ENCODE measurements around the gene SHQ1. TPM values are rescaled to one million over a fixed set of nuclear protein-coding genes. Genes with fewer than 3 reads are reported as not detected.

SHQ1 gene
- total and polyA plus RNA-seq, 9 of the 15 experiments (the other 6 are each of a cell fraction or from before 2014, with no cell fraction given), result 9.2 to 25.0 (median 14.1) TPM

DNA sequence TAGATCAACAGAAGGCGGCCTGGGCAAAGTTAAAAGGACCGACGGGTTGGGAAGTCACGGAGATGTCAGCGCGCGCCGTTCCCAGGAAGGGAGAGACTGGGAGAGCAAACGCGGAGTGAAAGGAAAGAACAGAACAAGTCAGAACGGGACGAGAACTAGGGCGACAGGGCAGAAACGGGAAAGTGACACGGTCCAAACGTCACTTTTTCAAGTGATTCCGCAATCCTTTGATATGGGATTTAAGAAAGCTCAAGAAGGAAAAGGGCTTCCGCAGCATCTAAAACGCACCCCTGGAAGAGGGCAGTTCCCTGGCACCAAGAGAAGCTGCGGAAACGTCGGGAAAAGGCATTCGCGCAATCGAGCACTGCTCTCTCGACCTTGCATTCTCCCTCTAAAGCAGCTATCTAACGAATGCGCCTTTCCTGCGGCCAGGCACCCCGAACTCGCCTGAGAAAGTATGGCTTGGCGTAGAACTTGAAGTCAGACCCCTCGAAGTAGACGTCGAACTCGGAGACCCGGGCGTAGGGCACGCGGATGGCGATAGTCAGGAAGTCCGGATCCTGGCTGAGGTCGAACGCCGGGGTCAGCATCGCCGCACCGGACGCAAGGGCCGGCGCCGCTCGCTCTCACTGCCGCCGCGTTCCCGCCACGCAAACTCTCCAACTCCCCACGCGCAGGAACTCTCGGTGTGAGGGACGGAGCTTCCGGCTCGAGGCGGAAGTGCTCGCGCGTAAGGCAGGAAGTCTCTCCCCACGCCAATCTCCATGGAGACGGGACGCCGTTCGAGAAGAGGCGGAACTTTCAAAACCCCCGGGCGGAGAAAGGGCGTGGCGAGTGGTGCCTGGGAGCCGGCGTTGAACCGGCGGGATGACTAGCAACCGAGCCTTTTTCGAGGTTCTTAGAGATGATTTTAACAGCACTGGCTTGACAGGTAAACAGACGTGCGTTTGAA lies at the start of gene SHQ1 (continued):
- peak in 1 of 2 experiments; percentile 93; a peak in 2 of 4 replicates for TF ChIP-seq HDAC1 (IDR thresholded peaks at IDR 0.05)
- TF ChIP-seq CXXC5 (CRISPR knock-in tag; IDR thresholded peaks at IDR 0.05), result peak; percentile 82
- TF ChIP-seq SP1 (CRISPR knock-in tag; IDR thresholded peaks at IDR 0.05), result peak; percentile 44; the same call in 1 of the 2 replicates
- TF ChIP-seq, protein P1, sequence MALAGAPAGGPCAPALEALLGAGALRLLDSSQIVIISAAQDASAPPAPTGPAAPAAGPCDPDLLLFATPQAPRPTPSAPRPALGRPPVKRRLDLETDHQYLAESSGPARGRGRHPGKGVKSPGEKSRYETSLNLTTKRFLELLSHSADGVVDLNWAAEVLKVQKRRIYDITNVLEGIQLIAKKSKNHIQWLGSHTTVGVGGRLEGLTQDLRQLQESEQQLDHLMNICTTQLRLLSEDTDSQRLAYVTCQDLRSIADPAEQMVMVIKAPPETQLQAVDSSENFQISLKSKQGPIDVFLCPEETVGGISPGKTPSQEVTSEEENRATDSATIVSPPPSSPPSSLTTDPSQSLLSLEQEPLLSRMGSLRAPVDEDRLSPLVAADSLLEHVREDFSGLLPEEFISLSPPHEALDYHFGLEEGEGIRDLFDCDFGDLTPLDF (CRISPR knock-in tag; IDR thresholded peaks at IDR 0.05), result peak; percentile 79; the same call in 1 of the 2 replicates
- TF ChIP-seq HNRNPLL (IDR thresholded peaks at IDR 0.05; ENCODE audit: low read depth, low read length, poor library complexity, severe bottlenecking), result peak; percentile 80
- no peak for TF ChIP-seq ZNF408 (CRISPR knock-in tag; IDR thresholded peaks at IDR 0.05; ENCODE audit: low read depth)
- TF ChIP-seq POLR2AphosphoS5 (IDR thresholded peaks at IDR 0.05; ENCODE audit: control insufficient read depth, insufficient read depth, low read depth, low read length), result peak; percentile 40; the same call in 1 of the 2 replicates
- TF ChIP-seq, protein P2, sequence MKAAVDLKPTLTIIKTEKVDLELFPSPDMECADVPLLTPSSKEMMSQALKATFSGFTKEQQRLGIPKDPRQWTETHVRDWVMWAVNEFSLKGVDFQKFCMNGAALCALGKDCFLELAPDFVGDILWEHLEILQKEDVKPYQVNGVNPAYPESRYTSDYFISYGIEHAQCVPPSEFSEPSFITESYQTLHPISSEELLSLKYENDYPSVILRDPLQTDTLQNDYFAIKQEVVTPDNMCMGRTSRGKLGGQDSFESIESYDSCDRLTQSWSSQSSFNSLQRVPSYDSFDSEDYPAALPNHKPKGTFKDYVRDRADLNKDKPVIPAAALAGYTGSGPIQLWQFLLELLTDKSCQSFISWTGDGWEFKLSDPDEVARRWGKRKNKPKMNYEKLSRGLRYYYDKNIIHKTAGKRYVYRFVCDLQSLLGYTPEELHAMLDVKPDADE (conservative IDR thresholded peaks at IDR 0.05; ENCODE audit: control insufficient read depth, low read depth, low read length), result peak; percentile 63; the same call in 1 of the 2 replicates
- TF ChIP-seq SIN3A (IDR thresholded peaks at IDR 0.05; ENCODE audit: borderline replicate concordance in 2 of 2, control insufficient read depth in 1 of 2, low read depth in 2 of 2, low read length in 2 of 2), result peak; percentile 94 to 96
- TF ChIP-seq CBX1 (IDR thresholded peaks at IDR 0.05; ENCODE audit: low read depth), result 0 out of 2 replicates have a peak, but pooled peaks have one; percentile 27
- TF ChIP-seq SPI1 (IDR thresholded peaks at IDR 0.05; ENCODE audit: borderline replicate concordance, low read depth, low read length), result peak; percentile 77
- TF ChIP-seq ZNF316 (IDR thresholded peaks at IDR 0.05), result peak; percentile 34
- TF ChIP-seq, protein P3, sequence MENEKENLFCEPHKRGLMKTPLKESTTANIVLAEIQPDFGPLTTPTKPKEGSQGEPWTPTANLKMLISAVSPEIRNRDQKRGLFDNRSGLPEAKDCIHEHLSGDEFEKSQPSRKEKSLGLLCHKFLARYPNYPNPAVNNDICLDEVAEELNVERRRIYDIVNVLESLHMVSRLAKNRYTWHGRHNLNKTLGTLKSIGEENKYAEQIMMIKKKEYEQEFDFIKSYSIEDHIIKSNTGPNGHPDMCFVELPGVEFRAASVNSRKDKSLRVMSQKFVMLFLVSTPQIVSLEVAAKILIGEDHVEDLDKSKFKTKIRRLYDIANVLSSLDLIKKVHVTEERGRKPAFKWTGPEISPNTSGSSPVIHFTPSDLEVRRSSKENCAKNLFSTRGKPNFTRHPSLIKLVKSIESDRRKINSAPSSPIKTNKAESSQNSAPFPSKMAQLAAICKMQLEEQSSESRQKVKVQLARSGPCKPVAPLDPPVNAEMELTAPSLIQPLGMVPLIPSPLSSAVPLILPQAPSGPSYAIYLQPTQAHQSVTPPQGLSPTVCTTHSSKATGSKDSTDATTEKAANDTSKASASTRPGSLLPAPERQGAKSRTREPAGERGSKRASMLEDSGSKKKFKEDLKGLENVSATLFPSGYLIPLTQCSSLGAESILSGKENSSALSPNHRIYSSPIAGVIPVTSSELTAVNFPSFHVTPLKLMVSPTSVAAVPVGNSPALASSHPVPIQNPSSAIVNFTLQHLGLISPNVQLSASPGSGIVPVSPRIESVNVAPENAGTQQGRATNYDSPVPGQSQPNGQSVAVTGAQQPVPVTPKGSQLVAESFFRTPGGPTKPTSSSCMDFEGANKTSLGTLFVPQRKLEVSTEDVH (IDR thresholded peaks at IDR 0.05; ENCODE audit: low read depth, partially characterized antibody), result peak; percentile 95
- no peak for TF ChIP-seq NR3C1 (CRISPR knock-in tag; IDR thresholded peaks at IDR 0.05)
- TF ChIP-seq NRF1 (conservative IDR thresholded peaks at IDR 0.05 in 1 of 2, IDR thresholded peaks at IDR 0.05 in 1 of 2), result peak; percentile 70 to 76
- no peak for TF ChIP-seq NFXL1 (CRISPR knock-in tag; IDR thresholded peaks at IDR 0.05)
- no peak for TF ChIP-seq SMAD1 (IDR thresholded peaks at IDR 0.05; ENCODE audit: low read depth, low read length, partially characterized antibody)
- TF ChIP-seq ELF1 (tag; IDR thresholded peaks at IDR 0.05), result peak; percentile 92
- no peak; the same call in 1 of the 2 replicates for TF ChIP-seq NR2C2 (CRISPR knock-in tag; IDR thresholded peaks at IDR 0.05)
- TF ChIP-seq NR2C2 (tag; IDR thresholded peaks at IDR 0.05), result peak; percentile 51; the same call in 1 of the 2 replicates
- TF ChIP-seq ZBTB8A (IDR thresholded peaks at IDR 0.05; ENCODE audit: partially characterized antibody), result no peak
- TF ChIP-seq NFIC (IDR thresholded peaks at IDR 0.05), result no peak; the same call in 1 of the 2 replicates
